ENCODE results near the gene CAMKK2. TPM values are rescaled to one million over a fixed set of nuclear protein-coding genes. Genes with fewer than 3 reads are reported as not detected.

CAMKK2 gene
- total and polyA plus RNA-seq, 2 of the 4 experiments (the other 2 are of a cell fraction) = 15.2 to 24.7 TPM

- H3K36me3 ChIP-seq (ENCODE audit: control insufficient read depth, insufficient read depth, low read length) = peaks cover 4% of the 10 kb centered on the region
- no peaks in the 10 kb centered on the region for H3K9me3 ChIP-seq (ENCODE audit: control insufficient read depth, insufficient read depth, low read length)
- no peak overlapping the region for H3K14ac ChIP-seq (replicated peaks; ENCODE audit: low read depth, low read length)
- H3K9me1 ChIP-seq (ENCODE audit: insufficient read depth, low read length) = peaks cover 8% of the 10 kb centered on the region
- peaks cover 20 to 67% of the 10 kb centered on the region in 2 experiments for H3K79me1 ChIP-seq (ENCODE audit: low read depth in 1 of 2, low read length in 2 of 2)
- intact Hi-C loops (cut with micrococcal nuclease) (no loop called here), in situ Hi-C loops (cut with MboI; ENCODE audit: low sequenced_read_pairs) (no loop called here), dilution Hi-C loops (cut with HindIII; ENCODE audit: low sequenced_read_pairs, unreplicated experiment) (no loop called here)
- H2BK5ac ChIP-seq (ENCODE audit: low read depth, low read length, poor library complexity, severe bottlenecking) = no peak overlapping the region
- H3K4me1 ChIP-seq (ENCODE audit: control insufficient read depth, insufficient read depth, low read length) = peaks cover 10% of the 10 kb centered on the region; the same call in 1 of the 2 replicates
- no peak overlapping the region for H4K91ac ChIP-seq (ENCODE audit: insufficient read depth, low read depth, low read length)
- H2AK9ac ChIP-seq (replicated peaks; ENCODE audit: low read depth, low read length, poor library complexity) = no peak overlapping the region
- no peak overlapping the region for H3K9ac ChIP-seq (ENCODE audit: low read depth, low read length)
- ChIA-PET POLR2A (ENCODE audit: unreplicated experiment) (no interaction called here), CTCF (no interaction called here)
- H3K4me2 ChIP-seq (ENCODE audit: low read depth, low read length) = no peak overlapping the region
- no peak overlapping the region for H3K4me3 ChIP-seq (ENCODE audit: insufficient read depth, low read depth, low read length)
- H3K18ac ChIP-seq (ENCODE audit: low read depth, low read length) = no peak overlapping the region
- no peak overlapping the region for H2AFZ ChIP-seq (replicated peaks; ENCODE audit: low read length, poor library complexity)
- H2AK5ac ChIP-seq (ENCODE audit: low read depth, low read length) = no peak overlapping the region
- peaks cover 33% of the 10 kb centered on the region for H4K20me1 ChIP-seq (ENCODE audit: insufficient read depth, low read length)
- H4K8ac ChIP-seq (ENCODE audit: low read depth in 2 of 2, low read length in 2 of 2) = no peak overlapping the region
- no peak overlapping the region for H3K56ac ChIP-seq (ENCODE audit: extremely low read depth, insufficient read depth, low read length)
- H2BK120ac ChIP-seq (ENCODE audit: low read depth, low read length) = no peak overlapping the region
- H3K4ac ChIP-seq (ENCODE audit: low read depth, low read length) = no peak overlapping the region
- no peak overlapping the region for H3K23ac ChIP-seq (ENCODE audit: low read depth, low read length)
- 88% methylated on average over 5 of the region's 14 CpGs; no CpG with 5 or more reads in 1 of the 2 experiments for WGBS, 2 experiments (ENCODE audit: extremely low coverage in 2 of 2, insufficient read length in 1 of 2)
- ATAC-seq (ENCODE audit: low read depth) (peak; percentile 68), DNase-seq (peak; percentile 19)
- H2BK15ac ChIP-seq (ENCODE audit: low read depth, low read length) = no peak overlapping the region
- BruUV-seq (replicated peaks) = no TSS peak
- no peak overlapping the region for H4K5ac ChIP-seq (ENCODE audit: low read depth, low read length)
- H3K27ac ChIP-seq (ENCODE audit: insufficient read depth, low read length) = no peak overlapping the region
- no peak for TF ChIP-seq CTCF (conservative IDR thresholded peaks at IDR 0.05; ENCODE audit: low read depth, low read length)
- no peak for TF ChIP-seq RCOR1 (IDR thresholded peaks at IDR 0.05; ENCODE audit: insufficient replicate concordance, low read length)
- TF ChIP-seq MXI1 (IDR thresholded peaks at IDR 0.05; ENCODE audit: borderline replicate concordance, low read depth, low read length) = no peak
- no peak for TF ChIP-seq CHD1 (IDR thresholded peaks at IDR 0.05; ENCODE audit: low read depth, low read length)
- TF ChIP-seq MAFK (IDR thresholded peaks at IDR 0.05; ENCODE audit: low read depth, low read length) = no peak
- H3K27me3 ChIP-seq (ENCODE audit: control insufficient read depth, insufficient read depth, low read length) = no peaks in the 10 kb centered on the region
- no peak overlapping the region for H2BK20ac ChIP-seq (ENCODE audit: low read depth, low read length)
These were observed 11.7 kb downstream of the CAMKK2 start for GRCh38 chr12:121284551-121285390.
